Fibroblast of skin of back (primary cell): ENCODE results near the gene P2RX1. TPM values are rescaled to one million over a fixed set of nuclear protein-coding genes. Genes with fewer than 3 reads are reported as not detected.

Experiments
- DNase-seq: peaks from one replicate; pipeline ENCODE4 v3.0.0-alpha.2; 2013
- polyA plus RNA-seq, 2 experiments: library from polyadenylated mRNA; unstranded; fragments of 120-200 nt; gene quantifications; one replicate each; pipeline ENCODE4 v1.2.1, GENCODE V29; 2013; ENCODE audit not compliant: insufficient read length in 2 of 2

P2RX1 gene
- polyA plus RNA-seq (2013, experiment 1 of 2; ENCODE audit: insufficient read length) = not detected
- 0.04 TPM for polyA plus RNA-seq (2013, experiment 2 of 2; ENCODE audit: insufficient read length)

DNA sequence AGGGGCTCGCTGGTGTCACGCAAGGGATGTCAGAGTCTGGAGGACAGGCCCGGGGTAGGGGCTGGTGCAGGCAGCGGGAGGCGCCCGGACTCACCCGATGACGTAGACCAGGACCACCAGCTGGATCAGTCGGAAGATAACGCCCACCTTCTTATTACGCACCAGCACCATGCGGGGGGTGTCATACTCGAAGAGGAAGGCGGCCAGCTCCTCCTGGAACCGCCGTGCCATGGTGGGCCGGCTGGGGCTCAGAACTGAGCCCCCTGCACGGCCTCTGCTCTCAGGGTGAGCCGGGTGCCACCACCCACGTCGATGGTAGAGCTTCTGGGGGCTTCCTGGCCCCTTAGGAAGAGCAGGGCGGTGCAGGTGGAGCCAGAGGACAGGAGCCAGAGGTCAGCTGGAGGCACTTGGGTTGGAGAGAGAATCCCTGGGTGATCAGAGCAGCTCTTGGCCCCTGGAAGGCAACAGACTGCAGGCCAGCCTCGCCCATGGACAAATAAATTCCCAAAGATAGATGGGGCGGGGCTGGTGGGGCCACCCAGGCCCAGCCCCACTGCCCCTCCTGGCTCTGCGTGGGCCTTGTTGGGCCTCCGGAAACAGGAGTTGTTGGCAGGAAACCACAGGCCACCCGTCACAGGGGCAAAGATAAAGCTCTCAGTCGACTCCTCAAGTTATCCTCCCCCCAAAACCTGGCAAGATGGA lies at the start of gene P2RX1:
P2RX1 (minus strand) TSS at position 471 of the 702 bp plus-strand sequence; CDS start at position 231, 240 bp downstream.
- no peak for DNase-seq

DNA sequence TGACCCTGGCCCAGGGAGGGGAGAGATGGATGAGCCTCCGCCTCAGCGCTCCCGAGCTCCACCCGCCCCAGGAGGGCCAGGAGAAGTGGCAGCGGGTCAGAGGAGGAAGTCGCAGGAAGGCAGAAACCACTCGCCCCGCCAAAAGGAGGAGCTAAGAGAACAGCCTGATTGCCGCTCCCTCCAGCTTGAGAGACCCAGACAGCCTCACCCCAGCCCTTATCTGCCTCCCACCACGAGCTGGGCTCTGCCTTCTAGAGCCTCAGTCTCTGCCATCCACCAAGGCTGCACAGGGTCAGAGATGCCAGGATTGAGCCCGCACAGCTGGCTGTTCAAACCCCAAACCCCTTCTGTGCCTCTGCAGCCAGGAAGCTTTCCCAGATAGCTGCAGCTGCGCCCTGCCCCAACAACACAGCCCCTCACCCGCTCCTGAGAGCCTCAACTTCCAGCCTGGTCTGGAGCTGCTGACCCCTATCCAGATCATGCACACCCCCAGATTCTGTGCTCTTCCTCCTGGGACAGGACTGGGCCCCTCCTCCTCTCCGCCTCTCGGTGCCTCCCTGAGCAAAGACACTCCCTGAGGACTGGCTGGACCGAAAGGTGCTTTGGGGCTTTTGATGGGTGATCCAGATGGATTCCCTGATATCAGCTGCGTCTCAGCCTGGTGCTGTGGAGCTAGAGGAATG lies 49.0 kb upstream of the P2RX1 start:
- DNase-seq = peak; percentile 45

DNA sequence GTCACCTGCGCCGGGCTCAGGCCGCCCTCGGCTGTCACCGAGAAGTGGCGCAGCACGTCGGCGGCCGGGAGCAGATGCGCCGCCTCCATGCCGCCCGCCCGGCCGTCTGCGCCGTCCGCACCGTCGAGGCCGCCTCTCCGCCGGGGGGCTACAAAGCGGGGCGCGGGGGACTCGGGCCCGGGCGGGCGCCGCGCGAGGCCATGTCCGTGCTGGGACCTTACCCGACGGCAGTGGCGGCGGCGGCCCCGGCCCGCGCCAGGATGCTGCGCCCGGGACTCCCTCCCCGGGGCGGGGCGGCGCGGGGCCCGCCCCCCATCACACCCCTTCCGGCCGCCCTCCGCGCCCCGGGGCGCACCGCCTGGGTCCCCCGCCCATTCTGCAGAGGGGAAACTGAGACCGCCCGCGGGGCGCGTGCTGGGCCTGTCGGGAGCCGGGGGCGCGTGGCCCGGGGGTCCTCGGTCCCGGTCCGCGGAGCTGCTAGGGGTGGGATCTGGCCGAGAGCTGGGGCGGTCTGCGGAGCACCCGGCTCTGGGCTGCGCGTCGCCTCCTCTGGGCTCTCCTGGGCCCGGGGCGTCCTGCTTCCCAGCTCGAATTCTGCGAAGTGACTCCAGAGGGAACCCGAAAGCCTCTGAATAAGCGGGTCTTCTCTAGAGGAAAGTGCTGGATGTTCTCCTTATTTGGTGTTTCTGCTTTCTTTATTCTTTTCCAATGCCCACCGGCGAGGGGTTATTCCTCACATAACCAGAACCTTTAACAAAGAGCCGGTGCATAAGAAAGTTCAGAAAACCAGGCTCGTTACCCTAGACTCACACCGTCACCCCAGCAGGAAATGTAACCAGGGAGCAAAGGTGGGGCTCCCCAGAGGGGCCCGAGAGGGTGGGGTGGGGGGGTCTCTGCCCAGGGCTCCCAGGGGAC lies 48.2 kb upstream of the P2RX1 start, which contains the start of gene ATP2A3:
ATP2A3 (minus strand) TSS at position 235 of the 915 bp plus-strand sequence; CDS start at position 89, 146 bp downstream.
- DNase-seq = peak; percentile 9

DNA sequence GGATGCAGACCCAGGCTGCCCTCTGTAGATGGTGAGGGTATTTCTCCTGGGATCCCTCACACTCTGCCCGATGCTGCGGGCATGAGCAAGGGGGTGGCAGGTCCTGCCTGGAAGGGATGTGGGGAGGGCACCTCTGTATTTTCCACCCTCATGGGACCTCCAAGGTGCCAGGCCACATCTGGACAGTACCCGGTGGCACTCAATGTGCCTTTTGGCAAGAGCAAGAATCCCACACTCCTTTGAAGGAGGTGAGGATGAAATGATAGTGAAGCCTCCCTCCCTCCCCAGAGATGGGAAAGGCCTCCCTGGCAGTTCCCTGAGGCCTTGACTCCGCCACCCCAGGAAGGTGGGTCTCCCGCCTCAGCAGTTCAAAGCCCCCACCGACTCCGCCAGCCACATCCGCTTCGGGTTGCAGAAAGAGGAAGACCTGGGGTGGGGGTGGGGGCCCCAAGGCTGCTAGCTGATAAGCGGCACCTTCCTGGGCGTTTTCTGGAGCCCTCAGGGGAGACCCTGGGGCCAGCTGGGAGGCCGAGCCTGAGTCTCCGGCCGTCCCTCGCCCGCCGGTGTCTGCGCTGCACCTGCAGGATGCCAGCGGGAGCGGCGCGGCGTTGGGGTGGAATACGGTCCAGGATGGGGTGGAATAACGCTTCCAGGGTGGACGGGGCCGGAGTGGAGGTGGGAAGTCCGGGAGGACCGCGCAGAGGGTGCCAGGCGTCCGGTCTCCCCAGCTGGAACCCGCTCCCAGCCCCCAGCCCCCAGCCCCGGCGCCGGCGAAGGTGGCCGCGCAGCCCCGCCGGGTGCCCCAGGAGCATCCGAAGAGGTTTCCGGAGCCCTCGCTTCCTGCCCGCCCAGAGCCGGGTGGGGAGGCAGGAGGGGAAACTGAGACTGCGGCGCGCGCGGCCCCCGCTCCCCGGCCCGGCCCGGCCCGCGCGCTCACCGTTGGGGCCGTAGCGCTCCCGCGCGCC lies 47.3 kb upstream of the P2RX1 start:
- DNase-seq = no peak

DNA sequence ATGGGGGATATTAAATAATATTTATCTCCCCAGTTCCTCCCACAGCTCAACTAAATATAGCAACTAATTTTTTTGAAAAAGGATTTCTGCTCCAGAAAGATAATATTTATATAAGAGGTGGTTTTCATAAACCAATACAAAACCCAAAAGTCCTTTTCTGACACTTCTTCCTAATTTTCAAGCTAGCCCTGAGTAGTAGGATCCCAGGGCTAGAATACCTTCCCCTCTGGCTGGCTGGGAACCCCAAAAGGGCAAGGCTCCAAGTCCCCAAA lies 46.6 kb upstream of the P2RX1 start:
- DNase-seq = no peak

DNA sequence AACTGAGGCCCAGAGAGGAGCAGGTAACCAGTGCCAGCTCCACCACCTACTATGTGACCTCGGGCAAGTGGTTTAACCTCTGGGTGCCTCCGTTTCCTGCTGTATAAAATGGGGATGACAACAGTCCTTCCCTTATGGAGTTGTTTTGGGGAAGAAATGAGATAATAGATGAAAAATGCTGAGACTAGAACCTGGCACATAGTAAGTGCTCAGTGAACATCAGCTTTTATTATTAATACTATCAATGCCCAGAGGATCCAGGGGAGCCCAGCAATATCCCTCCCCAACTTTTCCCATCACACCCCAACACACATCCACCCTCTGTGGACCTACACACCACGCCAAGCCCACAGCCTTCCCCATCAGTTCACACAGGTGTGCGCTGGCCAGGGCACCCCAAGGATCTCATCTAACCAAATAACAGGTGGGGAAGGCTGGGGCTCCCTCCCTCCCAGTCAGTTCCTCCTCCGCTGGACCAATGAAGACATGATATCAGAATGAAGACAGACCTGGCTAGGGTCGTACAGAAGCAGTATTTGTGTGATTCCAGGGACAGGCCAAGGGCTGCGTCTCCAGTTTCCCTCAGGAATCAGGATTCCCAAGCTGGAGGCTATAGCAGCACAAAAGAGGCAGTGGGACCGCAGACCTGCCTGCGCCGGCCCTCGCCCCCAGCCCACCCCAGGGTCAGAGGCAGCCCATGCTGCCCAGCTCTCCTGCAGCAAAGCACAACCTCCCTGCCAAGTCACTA lies 46.1 kb upstream of the P2RX1 start:
- no peak for DNase-seq

DNA sequence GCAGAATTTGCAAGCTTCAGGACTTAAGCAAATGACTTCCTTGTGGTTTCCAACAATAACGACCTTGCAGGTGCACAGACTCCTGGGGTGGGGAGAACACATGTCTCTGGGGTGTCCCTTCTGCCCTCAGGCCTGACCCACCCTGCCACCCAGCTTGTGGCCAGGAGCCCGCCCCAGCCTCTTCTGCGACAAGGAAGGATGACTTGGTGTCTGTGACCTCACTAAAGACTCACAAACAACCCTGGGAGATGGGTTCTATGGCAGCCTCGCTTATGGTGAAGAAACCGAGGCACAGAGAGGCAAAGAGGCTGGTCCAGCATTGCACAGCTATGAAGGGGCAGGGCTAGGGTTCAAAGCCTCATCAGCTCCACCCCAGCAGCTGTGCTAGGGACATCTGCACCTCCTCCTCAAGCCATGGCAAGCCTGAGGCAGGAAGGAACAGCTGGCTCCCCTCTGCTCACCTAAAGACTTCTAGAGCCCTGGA lies 45.3 kb upstream of the P2RX1 start:
- no peak for DNase-seq

DNA sequence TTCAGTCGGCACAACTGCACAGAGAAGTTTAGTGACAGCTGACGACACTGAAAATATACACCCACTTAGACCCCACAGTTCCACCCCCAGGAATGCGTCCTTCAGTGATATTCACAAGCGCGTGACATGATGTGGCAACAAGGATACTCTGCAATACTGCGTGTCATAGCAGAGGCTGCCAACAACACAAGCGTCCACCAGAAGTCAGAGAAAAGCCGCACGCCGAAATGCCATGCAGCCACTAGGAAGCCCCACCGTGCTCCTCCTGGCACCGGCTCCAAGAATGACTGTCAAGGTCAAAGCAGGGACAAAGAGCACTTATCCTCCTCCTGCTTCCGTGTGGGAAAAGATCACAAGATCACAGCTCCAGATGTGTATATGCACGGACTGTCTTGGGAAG lies 44.5 kb upstream of the P2RX1 start:
- no peak for DNase-seq

DNA sequence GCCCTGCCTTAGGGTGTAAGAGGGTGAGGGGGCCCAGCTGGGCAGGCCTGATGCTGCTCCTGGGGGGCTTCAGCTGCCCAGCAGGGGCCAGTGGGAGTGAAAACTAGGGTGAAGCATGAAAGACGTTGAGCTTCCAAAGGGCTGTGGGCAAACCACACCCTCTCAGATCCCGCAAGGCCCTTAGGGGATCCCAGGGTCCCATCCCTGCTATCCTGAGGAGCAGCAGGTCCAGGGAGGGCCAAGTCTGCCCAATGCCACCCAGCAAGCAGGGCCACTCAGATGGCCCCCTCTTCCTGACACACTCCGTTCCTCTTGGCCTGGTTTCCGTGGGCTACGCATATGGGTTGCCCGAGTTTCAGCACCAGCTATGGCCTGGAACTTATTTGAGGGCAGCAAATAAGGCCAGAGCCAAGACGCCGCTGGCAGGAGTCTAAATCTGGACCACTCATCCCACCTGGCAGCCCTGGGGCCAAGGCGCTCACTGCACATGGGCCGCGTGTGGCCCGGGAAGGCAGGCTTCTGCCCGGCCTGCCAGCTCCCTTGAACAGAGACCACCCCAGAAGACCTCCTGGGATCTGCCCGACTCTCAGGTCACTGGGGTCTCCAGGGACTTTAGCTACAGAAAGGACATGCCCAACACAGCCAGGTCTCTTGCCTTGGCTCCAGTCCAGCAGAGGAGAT lies 43.8 kb upstream of the P2RX1 start:
- DNase-seq = no peak

DNA sequence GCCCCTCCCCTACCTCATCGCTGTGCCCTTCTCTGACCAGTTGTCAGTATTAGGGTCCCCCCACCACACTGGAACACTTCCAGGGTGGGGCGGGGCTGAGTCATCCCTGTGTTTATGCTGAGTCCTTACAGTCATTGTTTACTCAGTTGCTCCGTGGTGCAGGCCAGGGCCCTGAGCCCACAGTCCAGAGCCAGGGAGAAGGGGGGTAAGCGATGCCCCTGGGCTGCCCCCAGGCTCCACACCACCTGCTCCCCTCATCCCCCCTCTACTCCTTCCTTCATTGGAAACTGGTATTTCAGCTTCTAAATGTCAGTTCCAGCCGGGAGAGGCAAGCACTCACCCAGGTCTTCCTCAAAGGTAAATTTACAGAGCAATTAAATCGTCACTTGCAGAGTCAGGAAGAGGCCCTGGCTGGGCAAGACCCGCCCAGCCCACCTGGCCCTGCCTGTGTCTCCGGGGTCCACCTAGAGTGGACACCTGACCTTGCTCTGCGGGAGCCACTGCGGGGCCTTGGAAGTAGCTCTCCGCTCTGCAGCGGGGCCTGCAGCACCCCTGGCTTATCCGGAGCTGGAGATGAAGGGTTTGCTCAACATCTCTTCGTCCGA lies 43.1 kb upstream of the P2RX1 start:
- peak; percentile 34 for DNase-seq

DNA sequence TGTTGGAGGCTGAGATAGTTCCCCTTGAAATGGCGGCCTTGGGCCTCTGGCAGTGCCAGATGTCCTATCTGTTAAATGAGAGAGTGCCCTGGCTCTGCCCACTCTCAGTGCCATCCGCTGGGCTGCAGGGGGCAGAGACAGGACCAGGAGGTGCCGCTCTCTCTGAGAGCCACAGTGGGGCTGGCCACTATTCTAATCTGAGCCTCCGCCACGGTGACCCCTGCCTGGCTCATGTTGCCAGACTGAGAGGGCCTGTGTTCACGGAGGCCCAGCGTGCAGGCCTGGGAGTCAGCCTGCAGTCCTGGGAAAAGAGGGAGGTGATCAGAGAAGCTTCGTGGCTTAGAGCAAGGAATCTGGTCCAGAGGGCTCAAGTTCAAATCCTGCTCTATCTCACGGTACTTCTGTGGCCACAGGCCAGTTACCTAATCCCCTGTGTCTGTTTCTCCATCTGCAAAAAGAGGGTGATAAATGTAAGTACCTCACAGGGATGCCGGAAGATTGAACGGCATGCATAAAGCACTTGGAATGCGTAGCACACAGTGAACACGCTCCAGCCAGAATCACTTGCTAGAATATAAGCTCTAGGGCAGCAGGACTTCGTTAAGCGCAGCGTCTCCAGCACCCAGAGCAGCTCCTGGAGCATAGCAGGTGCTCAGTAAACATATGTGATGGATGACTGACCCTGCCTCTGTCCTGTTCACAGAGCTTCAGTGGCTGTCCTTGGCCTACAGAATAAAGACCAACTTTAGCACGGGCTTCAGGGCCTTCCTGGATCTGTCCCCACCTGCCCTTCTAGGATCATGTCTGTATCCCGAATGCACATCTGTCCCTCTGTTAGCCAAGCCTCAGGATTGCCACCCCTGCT lies 41.7 kb upstream of the P2RX1 start:
- DNase-seq = no peak

DNA sequence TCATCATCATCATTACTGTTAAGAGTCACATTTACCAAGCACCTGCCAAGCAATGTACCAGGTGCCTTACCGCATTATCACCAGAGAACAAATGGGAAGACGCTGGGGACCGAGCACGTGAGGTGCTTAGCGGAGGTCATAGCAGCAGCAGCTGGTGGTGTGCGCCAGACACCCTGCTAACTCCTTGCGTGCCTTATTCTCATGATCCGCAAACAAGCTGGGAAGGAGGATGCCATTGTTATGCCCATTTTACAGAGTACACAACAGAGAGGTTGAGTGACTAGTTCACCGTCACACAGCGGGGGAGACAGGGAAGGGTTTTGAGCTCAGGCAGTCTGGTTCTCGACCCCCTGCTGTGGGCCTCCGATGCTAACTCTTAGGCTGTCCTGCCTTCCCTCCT lies 40.7 kb upstream of the P2RX1 start:
- no peak for DNase-seq

DNA sequence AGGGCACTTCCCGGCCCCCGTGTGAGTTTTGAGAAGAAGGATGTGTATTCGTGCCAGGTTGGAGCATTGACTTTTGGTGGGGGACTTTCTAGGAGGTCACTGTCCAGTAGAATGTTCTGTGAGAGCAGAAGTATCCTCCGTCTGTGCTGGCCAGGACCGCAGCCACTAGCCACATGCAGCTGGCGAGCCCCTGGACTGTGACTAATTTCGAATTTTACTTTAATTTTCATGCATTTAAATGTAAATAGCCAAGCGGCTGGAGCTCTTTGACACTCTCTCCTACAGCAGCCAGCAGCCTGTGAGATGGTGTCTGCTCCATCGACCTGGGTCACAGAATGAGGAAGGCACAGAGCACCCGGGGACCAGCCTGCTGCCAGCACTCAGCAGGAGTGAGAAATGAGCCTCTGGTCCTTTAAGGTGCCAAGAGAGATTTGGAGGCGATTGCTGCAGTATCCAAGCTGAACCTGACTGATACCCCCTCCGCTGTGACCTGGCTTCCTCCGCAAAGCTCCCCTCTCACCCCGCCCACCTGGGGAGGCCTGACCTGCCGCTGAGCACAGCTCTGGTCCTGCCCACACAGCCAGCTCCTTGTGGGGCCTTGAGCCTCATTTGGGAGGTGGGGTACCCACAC lies 40.2 kb upstream of the P2RX1 start:
- no peak for DNase-seq

DNA sequence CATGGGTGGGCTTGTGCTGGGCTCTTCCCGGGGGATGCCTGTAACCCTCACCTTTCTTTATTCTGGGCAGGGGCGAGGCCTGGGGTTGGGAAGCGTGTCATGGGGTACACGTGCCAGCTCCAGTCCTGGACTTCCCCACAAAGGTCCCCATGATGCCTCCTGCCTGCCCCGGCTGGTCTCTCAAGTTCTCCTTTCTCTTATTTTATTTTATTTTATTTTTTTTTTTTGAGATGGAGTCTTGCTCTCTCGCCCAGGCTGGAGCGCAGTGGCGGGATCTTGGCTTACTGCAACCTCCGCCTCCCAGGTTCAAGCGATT lies 39.4 kb upstream of the P2RX1 start:
- DNase-seq = no peak

DNA sequence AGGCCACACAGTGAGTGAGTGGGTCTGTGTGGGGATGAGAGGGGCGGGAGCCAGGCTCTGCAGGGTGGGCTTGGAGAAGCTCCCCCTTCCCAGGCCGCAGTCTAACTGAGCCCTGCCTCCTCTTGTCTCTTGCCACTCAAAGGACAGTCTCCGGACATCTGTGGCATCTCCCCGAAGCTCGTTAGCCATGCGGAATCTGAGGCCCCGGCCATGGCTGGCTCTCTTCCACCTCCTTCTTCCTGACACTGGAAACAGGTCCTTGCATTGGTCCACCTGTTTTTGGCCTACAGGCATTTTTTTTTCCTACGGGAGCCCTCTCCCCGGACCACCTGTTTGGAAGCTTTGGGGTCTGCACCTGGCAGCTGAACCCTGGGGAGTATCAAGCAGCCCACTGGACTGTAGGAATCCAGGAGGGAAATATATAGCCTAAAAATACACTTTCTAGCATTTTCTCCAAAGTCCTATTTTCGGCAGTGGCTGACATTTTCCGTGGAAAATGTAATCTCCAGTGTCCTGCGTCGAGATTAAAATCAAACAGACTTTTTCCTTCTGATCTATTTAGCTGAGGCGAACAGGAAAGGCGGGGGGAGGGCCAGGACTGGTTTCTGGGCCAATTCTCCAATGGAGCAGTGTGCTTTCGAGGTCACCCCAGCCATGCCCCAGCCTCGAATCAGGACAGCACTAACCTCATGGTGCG lies 38.9 kb upstream of the P2RX1 start:
- DNase-seq = no peak

DNA sequence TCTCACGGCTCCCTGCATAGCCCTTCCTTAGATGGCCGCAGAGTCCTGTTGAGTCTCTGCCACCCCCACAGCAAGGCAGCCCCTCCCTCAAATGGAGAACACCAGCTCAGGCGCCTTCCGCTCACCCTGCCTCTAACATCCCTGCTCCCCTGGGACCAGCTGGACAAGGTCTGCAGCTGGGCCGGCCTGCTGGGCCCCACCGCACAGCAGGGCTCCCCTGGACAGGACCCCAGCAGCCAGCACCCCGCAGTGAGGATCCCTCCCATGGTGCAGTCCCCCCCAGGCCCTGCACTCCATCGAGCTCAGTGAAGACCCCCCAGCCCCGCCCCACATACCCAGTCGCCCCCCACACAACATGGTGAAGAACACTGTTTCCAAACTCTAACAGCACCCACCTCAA lies 37.8 kb upstream of the P2RX1 start:
- no peak for DNase-seq

DNA sequence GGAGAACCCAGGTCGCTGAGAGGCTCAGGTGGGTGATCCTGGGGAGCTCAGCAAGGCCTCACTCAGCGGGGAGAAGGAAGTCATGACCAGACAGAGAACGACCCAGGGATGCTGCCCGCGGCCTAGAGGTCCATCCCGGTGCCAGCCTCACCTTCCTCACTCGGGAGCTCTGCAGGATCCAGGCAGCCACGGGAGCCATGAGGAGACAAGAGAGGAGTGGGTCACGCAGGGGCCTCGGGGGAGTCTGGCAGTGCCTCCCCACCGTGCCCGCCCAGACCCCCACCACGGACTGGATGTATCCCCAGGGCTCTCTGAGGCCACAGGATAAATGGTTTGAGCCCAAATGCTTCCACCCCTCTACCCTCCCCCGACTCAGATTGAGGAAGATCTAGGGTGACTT lies 37.3 kb upstream of the P2RX1 start:
- no peak for DNase-seq

DNA sequence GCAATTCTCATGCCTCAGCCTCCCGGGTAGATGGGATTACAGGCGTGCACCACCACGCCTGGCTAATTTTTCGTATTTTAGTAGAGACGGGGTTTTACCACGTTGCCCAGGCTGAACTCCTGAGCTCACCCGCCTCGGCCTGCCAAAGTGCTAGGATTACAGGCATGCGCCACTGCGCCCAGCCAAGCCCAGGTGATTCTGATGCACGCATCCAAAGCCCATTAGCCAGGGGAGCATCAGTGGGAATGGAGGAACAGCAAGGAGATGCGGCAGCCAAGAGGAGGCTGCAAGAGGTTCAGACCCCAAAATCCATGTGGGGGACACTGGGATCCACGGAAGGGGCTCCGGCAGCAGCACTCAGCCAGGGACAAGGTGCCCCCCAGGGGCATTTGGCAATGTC lies 35.9 kb upstream of the P2RX1 start:
- DNase-seq = no peak
